ENCODE measurements around the gene CTBP1. TPM values are rescaled to one million over a fixed set of nuclear protein-coding genes. Genes with fewer than 3 reads are reported as not detected.

Gene CTBP1
- total RNA-seq, 2 donors from 2014 or later: 132 to 256 TPM

- H3K27me3 ChIP-seq (replicated peaks; ENCODE audit: insufficient read depth): no peaks in the 10 kb centered on the region
- H3K27ac ChIP-seq: no peak overlapping the region
- H3K4me3 ChIP-seq: no peak overlapping the region
- TF ChIP-seq CTCF (IDR thresholded peaks at IDR 0.05): no peak
- peaks cover 60% of the 10 kb centered on the region for H3K36me3 ChIP-seq
- ATAC-seq (ENCODE audit: insufficient number of reproducible peaks, low FRiP score, low read depth) (no peak), DNase-seq (ENCODE audit: low spot score) (no peak)
- no peaks in the 10 kb centered on the region for H3K9me3 ChIP-seq
- H3K4me1 ChIP-seq (ENCODE audit: control insufficient read depth in 1 of 2, low read depth in 2 of 2): no peaks in the 10 kb centered on the region
These were observed 15.2 kb downstream of the CTBP1 start for GRCh38 chr4:1233641-1234308.

- no peak for TF ChIP-seq CTCF (IDR thresholded peaks at IDR 0.05)
- DNase-seq (ENCODE audit: low spot score): no peak
These were observed 16.0 kb downstream of the CTBP1 start for GRCh38 chr4:1232661-1233621.

GRCh38 chr4:1231637-1232360 is 17.1 kb downstream of the CTBP1 start:
- no peaks in the 10 kb centered on the region for H3K9me3 ChIP-seq
- peaks cover 58% of the 10 kb centered on the region for H3K36me3 ChIP-seq
- ATAC-seq (ENCODE audit: insufficient number of reproducible peaks, low FRiP score, low read depth): no peak
- H3K4me3 ChIP-seq: no peak overlapping the region
- H3K27me3 ChIP-seq (replicated peaks; ENCODE audit: insufficient read depth): no peaks in the 10 kb centered on the region
- no peaks in the 10 kb centered on the region for H3K4me1 ChIP-seq (ENCODE audit: control insufficient read depth in 1 of 2, low read depth in 2 of 2)
- no peak for TF ChIP-seq CTCF (IDR thresholded peaks at IDR 0.05)
- DNase-seq (ENCODE audit: low spot score): no peak
- no peak overlapping the region for H3K27ac ChIP-seq

More at GRCh38 chr4:1232661-1233621, 16.0 kb downstream of the CTBP1 start:
- Histone ChIP-seq H3K9me3 (no peaks in the 10 kb centered on the region), H3K4me1 (ENCODE audit: control insufficient read depth in 1 of 2, low read depth in 2 of 2) (no peaks in the 10 kb centered on the region), H3K27ac (no peak overlapping the region), H3K27me3 (replicated peaks; ENCODE audit: insufficient read depth) (no peaks in the 10 kb centered on the region), H3K36me3 (peaks cover 60% of the 10 kb centered on the region), H3K4me3 (no peak overlapping the region)
- no peak for ATAC-seq (ENCODE audit: insufficient number of reproducible peaks, low FRiP score, low read depth)

GRCh38 chr4:1230971-1231636 is 17.8 kb downstream of the CTBP1 start:
- no peaks in the 10 kb centered on the region for H3K4me1 ChIP-seq (ENCODE audit: control insufficient read depth in 1 of 2, low read depth in 2 of 2)
- H3K27ac ChIP-seq: no peak overlapping the region
- no peaks in the 10 kb centered on the region for H3K9me3 ChIP-seq
- peaks cover 58% of the 10 kb centered on the region for H3K36me3 ChIP-seq
- H3K27me3 ChIP-seq (replicated peaks; ENCODE audit: insufficient read depth): no peaks in the 10 kb centered on the region
- DNase-seq (ENCODE audit: low spot score): no peak
- ATAC-seq (ENCODE audit: insufficient number of reproducible peaks, low FRiP score, low read depth): no peak
- no peak overlapping the region for H3K4me3 ChIP-seq
- no peak for TF ChIP-seq CTCF (IDR thresholded peaks at IDR 0.05)
